Parathyroid adenoma (tissue), 2 donors: ENCODE measurements around the gene TMEM114.
"Not testable (repeated sequence)": the region's sequence is repeated elsewhere in the genome, so short reads cannot be mapped to it uniquely, and the experiment has no call there.

Source experiments
- H2AFZ ChIP-seq: fragments of 300-600 bp; sonication (generic); one replicate; pipeline ENCODE4 v1.7.0; 2017; ENCODE audit warnings: antibody characterized with exemption, mild to moderate bottlenecking
- H3K27ac ChIP-seq: fragments of 300-600 bp; sonication (generic); one replicate; pipeline ENCODE4 v1.7.0; 2017
- H3K27me3 ChIP-seq: fragments of 300-600 bp; sonication (generic); one replicate; pipeline ENCODE4 v1.7.0; 2017; ENCODE audit warnings: low read length; ENCODE audit not compliant: control insufficient read depth, insufficient read depth
- H3K36me3 ChIP-seq: fragments of 300-600 bp; sonication (generic); one replicate; pipeline ENCODE4 v1.7.0; 2017; ENCODE audit warnings: low read length; ENCODE audit not compliant: control insufficient read depth, insufficient read depth
- H3K4me1 ChIP-seq: fragments of 300-600 bp; sonication (generic); one replicate; pipeline ENCODE4 v1.7.0; 2017; ENCODE audit warnings: control low read depth
- H3K4me2 ChIP-seq: fragments of 300-600 bp; sonication (generic); one replicate; pipeline ENCODE4 v1.7.0; 2017; ENCODE audit warnings: low read length
- H3K4me3 ChIP-seq: fragments of 300-600 bp; sonication (generic); one replicate; pipeline ENCODE4 v1.7.0; 2017; ENCODE audit warnings: low read depth, low read length
- H3K79me2 ChIP-seq: fragments of 300-600 bp; sonication (generic); one replicate; pipeline ENCODE4 v1.7.0; 2017; ENCODE audit warnings: control low read depth
- H3K9ac ChIP-seq: fragments of 300-600 bp; sonication (generic); one replicate; pipeline ENCODE4 v1.7.0; 2017; ENCODE audit warnings: mild to moderate bottlenecking
- H3K9me3 ChIP-seq: fragments of 300-600 bp; sonication (generic); one replicate; pipeline ENCODE4 v1.7.0; 2017; ENCODE audit warnings: low read length; ENCODE audit not compliant: control insufficient read depth
- TF ChIP-seq, protein P1 (sequence below): fragments of 300-600 bp; sonication (generic); IDR thresholded peaks from one replicate; pipeline ENCODE4 v1.7.0; 2017; ENCODE audit warnings: antibody characterized with exemption, mild to moderate bottlenecking
- donor health status: primary hyperparathyroidism.

The TMEM114 gene

GRCh38 chr16:8567355-8568230, 22.7 kb downstream of the TMEM114 start:
- TF ChIP-seq, protein P1, sequence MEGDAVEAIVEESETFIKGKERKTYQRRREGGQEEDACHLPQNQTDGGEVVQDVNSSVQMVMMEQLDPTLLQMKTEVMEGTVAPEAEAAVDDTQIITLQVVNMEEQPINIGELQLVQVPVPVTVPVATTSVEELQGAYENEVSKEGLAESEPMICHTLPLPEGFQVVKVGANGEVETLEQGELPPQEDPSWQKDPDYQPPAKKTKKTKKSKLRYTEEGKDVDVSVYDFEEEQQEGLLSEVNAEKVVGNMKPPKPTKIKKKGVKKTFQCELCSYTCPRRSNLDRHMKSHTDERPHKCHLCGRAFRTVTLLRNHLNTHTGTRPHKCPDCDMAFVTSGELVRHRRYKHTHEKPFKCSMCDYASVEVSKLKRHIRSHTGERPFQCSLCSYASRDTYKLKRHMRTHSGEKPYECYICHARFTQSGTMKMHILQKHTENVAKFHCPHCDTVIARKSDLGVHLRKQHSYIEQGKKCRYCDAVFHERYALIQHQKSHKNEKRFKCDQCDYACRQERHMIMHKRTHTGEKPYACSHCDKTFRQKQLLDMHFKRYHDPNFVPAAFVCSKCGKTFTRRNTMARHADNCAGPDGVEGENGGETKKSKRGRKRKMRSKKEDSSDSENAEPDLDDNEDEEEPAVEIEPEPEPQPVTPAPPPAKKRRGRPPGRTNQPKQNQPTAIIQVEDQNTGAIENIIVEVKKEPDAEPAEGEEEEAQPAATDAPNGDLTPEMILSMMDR = peak; percentile 97
- H3K9ac ChIP-seq = no peak overlapping the region
- H3K4me2 ChIP-seq = no peak overlapping the region
- H3K27me3 ChIP-seq = no peaks in the 10 kb centered on the region
- H3K36me3 ChIP-seq = no peaks in the 10 kb centered on the region
- H3K27ac ChIP-seq = no peak overlapping the region
- peak overlapping the region; percentile 18 for H2AFZ ChIP-seq
- no peaks in the 10 kb centered on the region for H3K79me2 ChIP-seq
- H3K4me3 ChIP-seq = no peak overlapping the region
- H3K9me3 ChIP-seq = no peaks in the 10 kb centered on the region
- H3K4me1 ChIP-seq = no peaks in the 10 kb centered on the region

DNA sequence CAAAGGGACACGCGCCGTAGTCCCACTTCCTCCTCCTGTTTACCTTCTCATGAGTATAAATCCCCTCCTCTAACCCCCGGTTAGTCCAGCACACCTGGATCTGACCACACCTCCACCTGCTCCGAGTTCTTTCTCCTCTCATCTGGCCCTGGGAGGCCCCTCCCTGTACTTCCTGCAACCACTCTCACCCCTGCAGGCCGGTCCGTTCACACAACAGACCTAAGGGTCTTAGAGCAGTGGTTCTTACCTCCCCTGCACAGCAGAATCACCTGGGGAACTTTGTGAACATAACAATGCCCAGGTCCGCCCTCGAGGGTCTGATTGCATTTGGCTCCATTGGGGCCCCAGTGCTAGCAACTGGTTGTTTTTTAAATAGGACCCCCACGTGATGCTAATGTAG, 24.8 kb downstream of the TMEM114 start:
- Histone ChIP-seq H3K4me1 (no peaks in the 10 kb centered on the region), H3K9ac (no peak overlapping the region), H3K79me2 (no peaks in the 10 kb centered on the region), H2AFZ (no peak overlapping the region), H3K27me3 (no peaks in the 10 kb centered on the region), H3K4me2 (no peak overlapping the region), H3K9me3 (no peaks in the 10 kb centered on the region), H3K27ac (no peak overlapping the region), H3K4me3 (no peak overlapping the region), H3K36me3 (no peaks in the 10 kb centered on the region)
- TF ChIP-seq, protein P1 = no peak

- Histone ChIP-seq H3K27me3 (no peaks in the 10 kb centered on the region), H3K36me3 (no peaks in the 10 kb centered on the region), H3K9ac (no peak overlapping the region), H3K4me3 (no peak overlapping the region), H3K27ac (no peak overlapping the region), H2AFZ (no peak overlapping the region), H3K79me2 (no peaks in the 10 kb centered on the region), H3K4me1 (no peaks in the 10 kb centered on the region), H3K9me3 (no peaks in the 10 kb centered on the region), H3K4me2 (no peak overlapping the region)
- TF ChIP-seq, protein P1 = no peak
Measured at GRCh38 chr16:8564934-8565345, 25.4 kb downstream of the TMEM114 start.

- not testable (repeated sequence) for H2AFZ ChIP-seq, H3K4me1 ChIP-seq, H3K4me3 ChIP-seq, H3K27me3 ChIP-seq, H3K9ac ChIP-seq, H3K9me3 ChIP-seq, H3K27ac ChIP-seq, H3K36me3 ChIP-seq, H3K4me2 ChIP-seq, H3K79me2 ChIP-seq
Measured at GRCh38 chr16:8563944-8564540, 26.3 kb downstream of the TMEM114 start.

DNA sequence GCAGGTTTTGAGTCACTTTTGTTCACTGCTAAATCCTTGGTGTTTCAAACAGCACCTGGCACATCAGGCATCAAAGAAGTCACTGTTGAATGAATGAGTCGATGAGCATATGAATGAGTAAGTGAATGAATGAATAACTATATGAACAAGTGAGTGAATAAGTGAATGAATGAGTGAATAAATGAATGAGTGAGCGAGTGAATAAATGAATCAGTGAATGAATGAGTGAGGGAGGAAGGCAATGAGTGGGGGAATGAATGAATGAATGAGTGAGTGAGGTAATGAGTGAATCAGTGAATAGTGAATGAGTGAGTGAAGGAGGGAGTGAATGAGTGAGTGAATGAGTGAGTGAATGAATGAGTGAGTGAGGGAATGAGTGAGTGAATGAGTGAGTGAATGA, 28.8 kb downstream of the TMEM114 start:
- no peaks in the 10 kb centered on the region for H3K27me3 ChIP-seq
- H3K79me2 ChIP-seq = no peaks in the 10 kb centered on the region
- H3K4me2 ChIP-seq = no peak overlapping the region
- H3K9ac ChIP-seq = no peak overlapping the region
- H3K36me3 ChIP-seq = no peaks in the 10 kb centered on the region
- no peak overlapping the region for H3K4me3 ChIP-seq
- TF ChIP-seq, protein P1 = no peak
- no peaks in the 10 kb centered on the region for H3K4me1 ChIP-seq
- no peaks in the 10 kb centered on the region for H3K9me3 ChIP-seq
- no peak overlapping the region for H2AFZ ChIP-seq
- H3K27ac ChIP-seq = no peak overlapping the region
